Common myeloid progenitor, CD34-positive (primary cell): ENCODE measurements around the gene FAM168A.
"Not testable (repeated sequence)": the region's sequence is repeated elsewhere in the genome, so short reads cannot be mapped to it uniquely, and the experiment has no call there.

Experiments used
- CTCF ChIA-PET: fragments of 350-600 bp; sonication (Branson Sonifier 250); formaldehyde crosslinking; loops from one replicate; lab custom pipeline; 2021; ENCODE audit warnings: antibody characterized with exemption; lab: Charles Lee
- POLR2A ChIA-PET: fragments of 350-600 bp; sonication (Branson Sonifier 250); formaldehyde crosslinking; loops from one replicate; lab custom pipeline; 2021; ENCODE audit warnings: antibody characterized with exemption; lab: Charles Lee
- DNase-seq, 3 donors: peaks; one replicate each; pipeline versions ENCODE4 v3.0.0 to v3.0.0-alpha.2; 2013
- H3K27ac ChIP-seq, 2 experiments: 1 replicate in 1 of 2; 2 replicates in 1 of 2; pipeline ENCODE4 v1.7.0; 2013; ENCODE audit warnings: inconsistent platforms in 2 of 2, low read length in 2 of 2, mild to moderate bottlenecking in 2 of 2, low read depth in 1 of 2, moderate library complexity in 1 of 2; ENCODE audit not compliant: severe bottlenecking in 2 of 2, insufficient read depth in 1 of 2, poor library complexity in 1 of 2
- H3K27me3 ChIP-seq, 5 experiments: replicated peaks in 2 of 5; 1 replicate in 3 of 5; 2 replicates in 2 of 5; pipeline versions ENCODE4 v1.6.1 to v1.7.0; 2013; ENCODE audit warnings: low read length in 4 of 5, mild to moderate bottlenecking in 2 of 5, moderate library complexity in 2 of 5, inconsistent platforms in 1 of 5; ENCODE audit not compliant: insufficient read depth in 5 of 5, control insufficient read depth in 4 of 5
- H3K36me3 ChIP-seq, 4 experiments: 1 replicate in 2 of 4; 2 replicates in 2 of 4; pipeline versions ENCODE4 v1.6.1 to v1.7.0; 2013; ENCODE audit warnings: low read length in 3 of 4, control low read depth in 1 of 4, mild to moderate bottlenecking in 1 of 4; ENCODE audit not compliant: control insufficient read depth in 4 of 4, insufficient read depth in 4 of 4
- H3K4me1 ChIP-seq, 4 experiments: 1 replicate in 3 of 4; 2 replicates in 1 of 4; pipeline versions ENCODE4 v1.6.1 to v1.7.1; 2013; ENCODE audit warnings: low read length in 3 of 4, mild to moderate bottlenecking in 3 of 4, control low read depth in 1 of 4, inconsistent platforms in 1 of 4, moderate library complexity in 1 of 4; ENCODE audit not compliant: control insufficient read depth in 4 of 4, insufficient read depth in 4 of 4; ENCODE audit errors: control extremely low read depth in 1 of 4
- H3K4me3 ChIP-seq, 7 experiments: 1 replicate in 4 of 7; 2 replicates in 3 of 7; pipeline versions ENCODE4 v1.5.1 to v1.7.0; 2013; ENCODE audit warnings: mild to moderate bottlenecking in 7 of 7, low read length in 6 of 7, moderate library complexity in 6 of 7, inconsistent platforms in 2 of 7, low read depth in 2 of 7, control low read depth in 1 of 7; ENCODE audit not compliant: insufficient read depth in 4 of 7, control insufficient read depth in 1 of 7; ENCODE audit errors: extremely low read depth in 1 of 7
- H3K9me3 ChIP-seq, 5 experiments: 1 replicate in 4 of 5; 2 replicates in 1 of 5; pipeline versions ENCODE4 v1.6.1 to v1.7.1; 2013; ENCODE audit warnings: low read length in 4 of 5, mild to moderate bottlenecking in 2 of 5, inconsistent platforms in 1 of 5, low read depth in 1 of 5, moderate library complexity in 1 of 5; ENCODE audit not compliant: control insufficient read depth in 4 of 5, insufficient read depth in 2 of 5; ENCODE audit errors: control extremely low read depth in 1 of 5
- WGBS: methylation state at CpG from one replicate; pipeline ENCODE4 v1.1.5; 2013; ENCODE audit not compliant: insufficient coverage; 5-methylcytosine and 5-hydroxymethylcytosine counted together

FAM168A gene

GRCh38 chr11:73477518-73477917, 120.4 kb downstream of the FAM168A start:
- no CpG with 5 or more reads among the region's 2 CpGs for WGBS
- Histone ChIP-seq H3K36me3 (no peaks in the 10 kb centered on the region), H3K4me3 (no peak overlapping the region), H3K27ac (no peak overlapping the region), H3K4me1 (no peaks in the 10 kb centered on the region), H3K27me3 (no peaks in the 10 kb centered on the region), H3K9me3 (peaks cover 0 to 6% (median 4%) of the 10 kb centered on the region in 5 experiments)
- DNase-seq, result no peak
- CTCF ChIA-PET, result interaction anchor here (1.2 to 5.3 kb wide), 2 partner anchors 9 kb away, joined by 3 to 43 read pairs; no protein-coding TSS in a partner anchor
- POLR2A ChIA-PET, result no interaction called here

DNA sequence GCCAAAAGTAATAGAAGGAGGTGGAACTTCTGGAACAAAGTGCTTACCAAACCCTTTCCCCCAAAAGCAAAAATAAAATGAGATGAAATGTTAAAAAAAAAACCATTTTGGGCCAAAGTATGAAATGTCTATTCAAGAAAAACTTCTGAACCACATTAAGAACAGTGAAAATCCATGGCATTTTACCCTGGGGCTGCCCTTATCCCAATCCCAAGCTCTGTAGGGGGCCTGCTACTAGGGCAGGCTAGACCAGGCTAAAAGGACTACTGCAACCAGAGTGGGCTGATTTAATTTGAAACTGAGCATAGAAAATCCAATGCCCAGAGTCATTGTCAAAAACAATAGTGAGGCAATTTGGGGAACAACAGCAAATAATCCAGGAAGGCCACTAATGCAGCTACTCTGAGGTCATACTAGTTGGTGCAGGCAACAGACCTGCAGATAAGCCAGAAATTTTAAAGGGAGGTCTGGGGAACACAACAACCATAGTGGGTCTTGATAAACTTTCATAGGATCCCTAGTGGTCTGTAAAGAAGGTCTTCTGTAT, 122.3 kb downstream of the FAM168A start:
- H3K27me3 ChIP-seq, result no peaks in the 10 kb centered on the region
- CTCF ChIA-PET, result interaction anchor here (0.7 to 1.2 kb wide), 3 partner anchors 52 to 150 kb away, joined by 3 read pairs; no protein-coding TSS in a partner anchor
- POLR2A ChIA-PET, result no interaction called here
- no peak overlapping the region for H3K27ac ChIP-seq
- no peak overlapping the region for H3K4me3 ChIP-seq
- no peak for DNase-seq
- peaks cover 0 to 6% (median 4%) of the 10 kb centered on the region in 5 experiments for H3K9me3 ChIP-seq
- no peaks in the 10 kb centered on the region for H3K36me3 ChIP-seq
- peaks cover 0 to 2% (median 1%) of the 10 kb centered on the region in 4 experiments for H3K4me1 ChIP-seq

- Histone ChIP-seq H3K27me3 (no peaks in the 10 kb centered on the region), H3K36me3 (no peaks in the 10 kb centered on the region), H3K4me1 (peaks cover 3 to 20% (median 18%) of the 10 kb centered on the region in 4 experiments), H3K9me3 (peaks cover 0 to 6% (median 4%) of the 10 kb centered on the region in 5 experiments), H3K27ac (no peak overlapping the region), H3K4me3 (no peak overlapping the region)
- POLR2A ChIA-PET, result interaction anchor here (0.6 kb wide), 1 partner anchor 9 kb away, joined by 5 read pairs; no protein-coding TSS in a partner anchor
- CTCF ChIA-PET, result no interaction called here
- no peak for DNase-seq
- 100% methylated on average over 1 of the region's 1 CpG for WGBS
These were observed 124.7 kb downstream of the FAM168A start for GRCh38 chr11:73473252-73473651.

GRCh38 chr11:73470036-73470612, 127.8 kb downstream of the FAM168A start:
- H3K4me3 ChIP-seq, DNase-seq, H3K27me3 ChIP-seq, H3K36me3 ChIP-seq, H3K9me3 ChIP-seq: not testable (repeated sequence)
- WGBS, result 94% methylated on average over 3 of the region's 13 CpGs
- ChIA-PET POLR2A (interaction anchor here (1.3 kb wide), 1 partner anchor 9 kb away, joined by 3 read pairs; no protein-coding TSS in a partner anchor), CTCF (interaction anchor here (1.1 to 6.6 kb wide), 3 partner anchors 9 to 16 kb away, joined by 3 to 43 read pairs (median 3); no protein-coding TSS in a partner anchor)
- Histone ChIP-seq H3K27ac (peak overlapping the region; percentile 31 to 62), H3K4me1 (peaks cover 3 to 33% (median 28%) of the 10 kb centered on the region in 4 experiments)

DNA sequence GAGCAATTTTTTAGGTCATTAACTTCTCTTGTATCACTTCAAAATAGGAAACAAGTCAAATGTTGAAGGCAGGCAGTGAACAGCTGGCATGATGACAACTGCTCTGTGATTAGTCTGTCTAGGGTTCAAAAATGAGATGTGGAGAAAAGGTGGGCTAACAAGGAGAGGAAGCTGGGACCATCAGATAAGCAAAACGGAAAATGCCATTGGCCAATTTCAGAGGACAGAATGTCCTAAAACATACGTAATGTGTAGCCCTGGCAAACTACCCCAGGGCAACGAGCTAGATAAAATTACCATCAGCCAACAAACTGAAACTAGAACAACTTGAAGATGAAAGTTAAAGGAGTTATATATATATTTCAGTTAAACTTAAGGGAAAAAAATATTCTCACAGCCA, 128.5 kb downstream of the FAM168A start:
- H3K36me3 ChIP-seq, result peaks cover 0 to 2% (median 0%) of the 10 kb centered on the region in 4 experiments
- H3K9me3 ChIP-seq, result no peaks in the 10 kb centered on the region
- H3K27me3 ChIP-seq, result no peaks in the 10 kb centered on the region
- H3K4me3 ChIP-seq, result peak overlapping the region in 3 of 7 experiments; percentile 30 to 66 (median 45)
- ChIA-PET CTCF (interaction anchor here (1.1 to 6.6 kb wide), 6 partner anchors 9 to 192 kb away, joined by 3 to 43 read pairs (median 4); no protein-coding TSS in a partner anchor), POLR2A (interaction anchor here (1.3 kb wide), 1 partner anchor 10 kb away, joined by 3 read pairs; no protein-coding TSS in a partner anchor)
- peaks cover 3 to 33% (median 28%) of the 10 kb centered on the region in 4 experiments for H3K4me1 ChIP-seq
- WGBS, result no CpG with 5 or more reads among the region's 3 CpGs
- peak; percentile 59 to 91 (median 86) for DNase-seq
- H3K27ac ChIP-seq, result peak overlapping the region; percentile 31 to 62

DNA sequence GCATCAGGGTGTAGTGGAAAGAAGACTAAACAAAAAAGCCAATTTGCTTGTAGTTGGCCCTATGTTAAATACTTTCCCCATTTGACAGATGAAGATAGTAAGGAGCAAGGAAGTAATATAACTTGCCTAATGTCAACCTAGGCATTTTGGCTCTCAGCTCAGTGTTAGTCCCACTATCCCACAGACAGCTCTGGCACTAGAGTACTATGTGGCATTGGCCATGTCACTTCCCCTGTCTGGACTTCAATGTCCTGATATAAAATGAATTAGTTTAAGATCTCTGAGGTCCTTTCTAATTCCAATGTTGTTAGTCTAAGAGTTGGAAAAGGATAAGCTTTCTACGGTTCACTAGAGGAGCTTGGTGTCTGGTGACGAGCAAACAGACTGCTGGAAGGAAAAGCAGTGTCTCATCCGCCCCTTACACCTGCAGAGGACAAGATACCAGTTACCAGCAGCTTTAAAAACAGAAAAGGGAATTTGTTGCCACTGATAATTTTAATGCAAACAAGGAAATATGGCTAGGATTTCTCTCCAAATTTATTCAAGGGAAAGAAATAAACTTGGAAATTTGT, 129.2 kb downstream of the FAM168A start:
- ChIA-PET CTCF (interaction anchor here (0.6 to 6.6 kb wide), 7 partner anchors 10 to 192 kb away, joined by 3 to 43 read pairs (median 4); no protein-coding TSS in a partner anchor), POLR2A (no interaction called here)
- Histone ChIP-seq H3K27me3 (no peaks in the 10 kb centered on the region), H3K27ac (no peak overlapping the region), H3K4me3 (no peak overlapping the region), H3K9me3 (no peaks in the 10 kb centered on the region), H3K36me3 (peaks cover 0 to 2% (median 0%) of the 10 kb centered on the region in 4 experiments), H3K4me1 (peaks cover 3 to 33% (median 28%) of the 10 kb centered on the region in 4 experiments)
- 97% methylated on average over 3 of the region's 3 CpGs for WGBS
- DNase-seq, result no peak
